Activated CD8-positive, alpha-beta memory T cell treated with anti-CD3 and anti-CD28 coated beads for 48 hours (primary cell): Measurements from ENCODE around the gene TMEM220.
"Not testable (repeated sequence)": the region's sequence is repeated elsewhere in the genome, so short reads cannot be mapped to it uniquely, and the experiment has no call there.

Experiments used
- DNase-seq, 3 experiments: peaks; one replicate each; pipeline ENCODE4 v3.0.0-alpha.2; 2020; ENCODE audit warnings: low read depth in 2 of 3, low spot score in 2 of 3

Gene TMEM220

DNA sequence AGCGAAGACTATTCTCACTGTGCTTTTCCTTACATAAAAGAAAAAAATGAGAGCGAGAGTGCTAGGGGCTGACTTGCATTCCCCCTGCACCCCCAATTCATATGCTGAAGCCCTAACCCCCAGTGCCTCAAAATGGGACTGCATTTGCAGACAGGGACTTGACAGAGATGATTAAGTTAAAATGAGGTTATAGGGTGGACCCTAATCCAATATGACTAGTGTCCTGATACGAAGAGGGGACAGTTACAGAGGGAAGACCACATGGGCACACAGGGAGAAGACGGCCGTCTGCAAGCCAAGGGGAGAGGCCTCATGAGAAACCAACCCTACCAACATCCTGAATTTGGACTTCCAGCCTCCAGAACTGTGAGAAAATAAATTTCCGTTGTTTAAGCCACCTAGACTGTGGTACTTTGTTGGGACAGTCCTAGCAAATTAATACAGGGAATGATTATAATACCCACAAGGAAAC, 1.6 kb upstream of the TMEM220 start:
- no peak for DNase-seq

DNA sequence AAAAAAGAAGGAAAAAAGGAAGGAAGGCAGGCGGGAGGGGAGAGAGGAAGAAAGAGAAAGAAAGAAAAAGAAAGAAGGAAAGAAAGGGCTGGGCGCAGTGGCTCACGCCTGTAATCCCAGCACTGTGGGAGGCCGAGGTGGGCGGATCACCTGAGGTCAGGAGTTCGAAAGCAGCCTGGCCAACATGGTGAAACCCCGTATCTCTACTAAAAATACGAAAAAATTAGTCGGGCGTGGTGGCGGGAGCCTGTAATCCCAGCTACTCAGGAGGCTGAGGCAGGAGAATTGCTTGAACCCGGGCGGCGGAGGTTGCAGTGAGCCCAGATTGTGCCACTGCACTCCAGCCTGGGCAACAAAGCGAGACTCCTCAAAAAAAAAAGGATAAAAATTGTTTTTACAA, 424 bp upstream of the TMEM220 start:
- DNase-seq = not testable (repeated sequence)

DNA sequence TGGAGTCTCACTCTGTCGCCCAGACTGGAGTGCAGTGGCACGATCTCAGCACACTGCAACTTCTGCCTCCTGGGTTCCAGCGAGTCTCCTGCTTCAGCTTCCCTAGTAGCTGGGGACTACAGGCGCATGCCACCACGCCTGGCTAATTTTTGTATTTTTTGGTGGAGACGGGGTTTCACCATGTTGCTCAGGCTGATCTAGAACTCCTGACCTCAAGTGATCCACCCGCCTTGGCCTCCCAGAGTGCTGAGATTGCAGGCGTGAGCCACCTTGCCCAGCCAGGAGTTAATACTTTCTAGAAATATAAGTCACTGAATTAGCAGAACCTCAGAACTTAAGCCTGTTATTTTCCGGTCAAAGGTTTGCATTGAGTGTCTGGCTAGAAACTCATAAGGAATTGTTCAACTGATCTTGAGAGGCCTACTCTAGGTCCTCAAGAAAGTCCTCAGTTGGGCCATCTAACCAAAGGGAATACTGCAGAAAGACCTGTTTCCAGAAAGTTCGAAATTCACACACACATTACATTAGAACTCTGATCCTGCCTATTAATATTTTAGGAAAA, 1.4 kb downstream of the TMEM220 start:
- DNase-seq = no peak

DNA sequence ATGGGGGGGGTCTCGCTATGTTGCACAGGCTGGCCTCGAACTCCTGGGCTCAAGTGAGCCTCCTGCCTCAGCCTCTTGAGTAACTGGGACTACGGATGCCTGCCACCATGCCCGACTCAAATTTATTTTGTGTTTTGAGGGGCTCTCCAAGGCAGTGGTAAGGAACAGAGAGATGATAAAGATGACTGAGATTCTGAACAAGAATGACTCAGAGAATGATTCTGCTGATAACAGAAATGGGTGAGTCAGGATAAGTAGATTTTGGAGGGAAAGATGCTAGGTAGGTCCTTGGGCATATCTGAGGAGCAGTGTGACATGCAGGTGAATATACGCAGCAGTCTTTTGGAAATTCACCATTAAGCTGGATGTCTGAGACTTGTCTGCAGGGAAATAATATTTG, 2.6 kb downstream of the TMEM220 start:
- no peak for DNase-seq

DNA sequence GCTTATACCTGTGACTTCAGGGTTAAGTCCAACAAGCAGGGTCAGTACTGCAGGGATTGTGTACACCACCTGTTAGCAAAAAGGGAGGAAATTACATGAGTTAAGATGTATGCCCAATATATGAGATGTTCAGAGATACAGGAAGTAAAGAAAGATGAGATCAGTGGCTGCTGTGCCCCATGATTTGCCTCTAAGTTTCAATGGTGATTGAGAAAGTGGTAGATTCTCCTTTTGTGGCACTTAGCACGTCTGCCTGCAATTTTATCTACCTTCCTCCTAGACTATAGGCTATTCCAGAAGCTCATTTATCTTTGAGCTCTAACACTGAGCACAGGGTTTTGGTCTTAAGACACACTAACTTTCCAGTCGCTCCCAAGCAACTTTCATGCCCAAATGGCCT, 3.6 kb downstream of the TMEM220 start:
- no peak for DNase-seq

DNA sequence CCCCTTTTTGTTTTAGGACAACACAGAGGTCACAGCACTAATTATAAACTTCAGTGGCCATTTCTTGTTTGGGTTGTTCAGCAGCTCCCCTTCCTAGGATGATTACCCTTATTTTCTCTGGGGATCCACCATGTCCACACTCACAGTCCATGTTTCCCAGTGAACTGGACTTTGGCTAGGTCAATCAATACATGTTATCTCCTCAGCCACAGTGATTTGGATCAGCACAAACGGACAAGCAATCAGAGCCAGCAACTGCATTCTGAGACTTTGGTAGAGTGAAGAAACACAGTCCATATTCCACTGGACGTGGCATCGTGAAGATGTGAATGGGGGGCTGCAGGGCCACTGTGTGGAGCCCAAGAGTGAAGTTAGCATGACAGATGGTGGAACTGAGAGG, 4.6 kb downstream of the TMEM220 start:
- DNase-seq = no peak

DNA sequence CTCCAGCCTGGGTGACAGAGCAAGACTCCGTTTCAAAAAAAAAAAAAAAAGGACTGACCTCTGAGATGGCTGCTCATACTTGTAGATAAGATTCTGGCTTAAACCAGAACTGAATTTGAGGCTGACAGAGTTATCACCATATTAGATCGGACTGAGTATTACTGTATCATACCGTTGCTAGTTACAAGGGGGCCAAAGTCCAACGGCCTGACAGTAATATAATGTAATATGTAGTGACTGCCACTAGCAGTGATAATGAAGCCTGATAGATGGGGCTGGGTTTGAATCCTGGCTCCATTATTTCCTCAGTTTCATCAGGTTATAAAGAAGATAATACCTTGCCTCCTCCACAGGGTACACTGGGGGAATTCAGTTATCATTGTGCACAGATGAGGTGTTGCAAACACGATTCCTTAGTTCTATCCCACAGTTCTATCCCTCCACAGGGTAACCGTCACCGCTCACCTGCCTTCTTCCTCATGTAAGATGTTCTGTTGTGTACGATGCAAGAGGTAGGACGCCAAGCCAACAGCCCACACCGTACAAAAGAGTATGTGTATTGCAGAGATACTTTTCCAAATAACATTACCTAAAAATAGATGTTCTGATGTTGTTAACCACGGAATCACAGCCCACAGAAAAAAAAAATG, 5.2 kb downstream of the TMEM220 start:
- no peak for DNase-seq

DNA sequence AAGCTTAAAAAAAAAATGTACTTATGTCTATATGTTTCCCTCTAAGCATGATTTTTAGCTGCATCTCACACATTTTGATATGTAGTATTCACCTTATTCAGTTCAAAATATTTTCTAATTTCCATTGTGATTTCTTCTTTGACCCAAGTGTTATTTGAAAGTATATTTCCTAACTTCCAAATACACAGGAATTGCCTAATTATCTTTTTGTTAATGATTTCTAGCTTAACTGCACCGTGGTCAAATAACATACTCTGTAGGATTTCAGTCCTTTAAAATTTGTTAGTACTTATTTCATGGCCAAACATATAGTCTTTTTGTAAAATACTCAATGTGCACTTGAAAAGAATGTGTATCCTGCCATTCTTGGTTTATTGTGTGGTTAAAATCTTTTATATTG, 11.3 kb downstream of the TMEM220 start:
- no peak for DNase-seq

DNA sequence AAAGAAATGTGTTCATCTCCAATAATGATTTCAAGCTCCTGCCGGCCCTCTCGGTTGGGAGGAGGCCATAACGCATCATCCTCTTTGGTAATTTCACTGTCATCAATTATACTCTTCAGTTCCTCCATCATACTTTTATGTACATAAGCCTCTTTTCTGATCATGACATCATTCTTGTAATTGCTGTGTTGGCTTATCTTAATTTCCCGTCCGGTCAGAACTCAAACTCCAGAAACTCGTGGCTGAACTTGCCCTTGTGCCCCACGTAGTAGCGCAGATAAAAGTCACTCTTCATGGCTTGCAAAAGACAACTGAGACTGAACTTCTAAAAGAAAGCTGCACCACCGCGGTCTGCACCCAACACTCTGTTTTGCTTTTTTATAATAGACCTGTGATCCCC, 13.6 kb downstream of the TMEM220 start:
- DNase-seq = no peak

DNA sequence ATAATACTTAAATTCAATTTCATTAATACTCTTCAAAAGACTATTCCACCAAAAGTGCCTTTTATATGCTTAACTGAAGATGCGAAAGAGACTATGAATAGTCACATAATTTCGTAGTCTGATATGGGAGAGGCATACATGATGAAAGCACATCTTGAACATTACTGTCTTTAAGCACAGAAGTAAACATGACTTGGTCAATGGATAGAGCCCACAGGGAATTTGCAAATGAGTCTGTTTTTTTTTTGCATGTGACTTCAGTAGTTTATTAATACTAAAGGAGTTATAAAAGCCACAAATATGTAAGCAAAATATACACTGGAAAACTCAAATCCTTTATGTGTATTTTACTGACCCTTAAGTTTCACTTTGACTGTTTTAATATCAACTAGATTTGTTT, 16.5 kb downstream of the TMEM220 start:
- DNase-seq = no peak

DNA sequence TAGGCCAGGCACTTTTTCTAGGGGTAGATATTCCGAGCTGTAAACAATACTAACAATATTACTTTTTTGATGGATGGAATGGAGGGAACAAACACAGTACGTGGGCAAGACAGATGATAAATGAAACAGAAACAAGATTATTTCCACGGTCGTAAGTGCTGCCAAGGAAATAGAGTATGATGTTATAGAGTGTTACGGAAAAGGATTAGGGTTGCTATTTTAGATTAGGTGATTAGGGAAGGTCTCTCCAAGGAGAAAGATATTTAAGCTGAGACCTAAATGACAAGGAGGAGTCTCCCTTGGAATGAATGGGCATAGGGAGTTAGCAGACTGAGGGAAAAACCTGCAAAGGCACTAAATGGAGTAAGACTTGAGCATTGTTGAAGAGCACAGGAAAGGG, 24.1 kb downstream of the TMEM220 start:
- DNase-seq = no peak

DNA sequence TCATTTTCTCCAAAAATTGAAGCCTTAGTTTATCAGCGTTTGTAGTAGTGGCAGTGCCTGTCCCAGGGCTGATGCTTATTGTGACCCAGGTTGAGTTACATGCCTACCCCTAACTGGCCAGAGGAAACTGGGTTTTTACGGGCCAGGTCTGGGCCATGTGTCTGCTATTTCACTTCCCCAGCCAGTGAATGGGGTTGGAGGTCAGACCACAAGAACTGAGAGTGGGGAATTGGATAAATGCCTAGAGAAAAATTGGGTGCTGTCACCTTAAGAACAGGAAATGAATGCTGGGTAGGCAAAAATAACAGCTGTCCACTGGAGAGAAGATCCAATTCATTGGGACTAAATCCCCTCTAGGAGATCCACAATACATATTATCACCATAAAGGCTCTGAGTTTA, 27.2 kb downstream of the TMEM220 start:
- DNase-seq = no peak

DNA sequence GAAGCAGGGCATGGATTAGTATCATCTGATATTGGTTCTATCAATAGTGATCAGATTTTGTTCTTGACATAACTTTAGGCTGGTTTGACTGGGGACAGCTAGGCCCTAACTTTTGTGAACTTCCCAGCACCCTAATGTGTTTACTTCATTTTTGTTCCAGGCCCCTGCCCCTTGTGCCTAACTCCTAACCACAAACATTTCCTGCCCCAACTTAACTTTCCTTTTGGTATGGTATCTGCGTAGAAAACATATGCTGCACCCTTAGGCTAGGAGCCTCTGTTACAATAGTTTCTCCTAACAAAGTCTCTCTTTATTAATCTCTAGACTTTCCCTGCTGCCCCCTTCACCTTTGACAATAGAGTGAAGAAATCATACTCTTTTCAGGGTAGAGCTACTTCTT, 30.0 kb downstream of the TMEM220 start:
- no peak for DNase-seq

DNA sequence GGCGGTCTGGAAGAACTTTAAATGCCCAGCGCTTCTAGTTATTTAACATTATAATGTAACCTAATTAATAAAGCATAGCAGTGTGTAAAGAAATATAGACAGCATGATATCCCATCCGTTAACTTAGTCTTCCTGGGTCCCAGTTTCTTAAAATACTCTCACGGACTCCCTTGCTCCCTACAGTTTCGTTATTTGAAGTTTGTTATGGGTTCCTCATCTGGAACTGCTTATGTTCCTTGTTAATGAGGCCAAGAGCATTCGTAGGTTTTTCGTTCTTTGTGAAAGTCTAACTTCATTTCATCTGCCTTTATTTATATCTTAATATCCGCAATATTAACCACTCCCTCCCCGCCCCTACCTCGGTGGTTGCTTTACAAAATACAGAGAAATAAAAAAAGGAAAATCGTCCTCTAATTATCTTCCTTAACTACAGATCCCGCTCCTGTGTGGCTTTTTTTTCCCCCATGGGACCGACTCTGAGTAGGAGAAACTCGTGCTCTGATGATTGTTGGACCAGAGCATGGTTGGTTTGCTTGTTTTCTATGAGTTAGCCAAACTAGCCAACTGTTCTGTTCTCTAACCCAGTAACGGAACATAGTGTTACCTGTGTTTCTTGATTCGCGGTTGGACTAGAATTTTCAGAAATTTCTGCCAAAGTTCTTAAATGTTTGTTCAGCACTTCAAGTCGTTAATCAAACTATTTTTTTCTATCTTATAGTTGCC, 31.6 kb downstream of the TMEM220 start:
- DNase-seq = no peak

DNA sequence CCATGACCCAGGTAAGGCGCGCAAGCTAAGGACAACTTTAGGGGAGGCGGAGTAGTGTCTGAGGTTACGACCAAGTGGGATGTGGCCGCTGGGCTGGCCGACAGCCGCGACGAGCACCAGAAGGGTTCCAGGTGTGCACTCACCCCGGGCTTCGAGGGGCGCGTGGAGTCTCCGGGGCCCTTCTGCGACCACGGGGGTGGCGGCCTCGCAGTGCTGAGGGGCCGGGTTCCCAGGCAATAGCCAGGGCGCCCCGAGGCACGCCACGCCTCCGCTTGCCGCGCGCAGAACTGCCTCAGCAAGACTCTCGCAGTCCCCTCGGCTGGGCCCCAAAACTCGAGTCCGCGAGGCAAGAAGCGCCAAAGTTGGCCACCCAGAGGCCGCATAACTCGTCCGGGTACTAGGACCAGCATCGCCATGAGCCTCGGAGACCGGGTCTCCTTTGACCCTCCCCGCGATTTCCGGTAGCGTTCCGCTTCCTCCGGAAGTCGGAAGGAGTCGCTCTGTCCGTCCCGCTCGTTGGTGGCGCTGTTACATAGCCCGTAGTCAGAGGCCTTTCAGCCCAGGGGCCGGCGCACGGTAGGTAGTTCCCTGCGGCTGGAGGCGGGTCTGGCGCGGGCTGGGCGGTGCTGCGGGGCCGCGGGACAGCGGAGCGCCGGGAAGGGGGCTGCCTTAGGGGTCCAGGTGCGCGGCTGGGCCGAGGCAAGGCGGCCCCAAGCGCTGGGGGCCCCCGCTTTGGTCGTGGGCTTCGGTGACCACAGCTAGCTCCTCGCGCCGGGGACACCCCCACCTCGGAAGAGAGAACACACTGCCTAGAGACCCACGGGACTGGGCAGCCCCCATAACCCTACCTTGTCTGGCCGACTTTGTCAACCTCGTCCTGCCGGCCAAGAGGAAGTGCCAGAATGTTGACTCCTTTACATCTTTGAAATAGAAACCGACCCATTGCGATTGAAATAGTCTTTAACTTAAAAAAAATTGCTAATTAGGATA, 32.4 kb downstream of the TMEM220 start, which contains the start of the genes ADPRM and SCO1:
Gene ADPRM, plus strand, starts transcription at position 503 of the 990 bp plus-strand sequence. CDS start 7,333 bp downstream, outside the sequence.
Gene SCO1, minus strand, starts transcription at position 442 of the 990 bp plus-strand sequence. Its CDS starts 26 bp downstream, at position 416.
- peak; percentile 77 to 81 (median 81) for DNase-seq

DNA sequence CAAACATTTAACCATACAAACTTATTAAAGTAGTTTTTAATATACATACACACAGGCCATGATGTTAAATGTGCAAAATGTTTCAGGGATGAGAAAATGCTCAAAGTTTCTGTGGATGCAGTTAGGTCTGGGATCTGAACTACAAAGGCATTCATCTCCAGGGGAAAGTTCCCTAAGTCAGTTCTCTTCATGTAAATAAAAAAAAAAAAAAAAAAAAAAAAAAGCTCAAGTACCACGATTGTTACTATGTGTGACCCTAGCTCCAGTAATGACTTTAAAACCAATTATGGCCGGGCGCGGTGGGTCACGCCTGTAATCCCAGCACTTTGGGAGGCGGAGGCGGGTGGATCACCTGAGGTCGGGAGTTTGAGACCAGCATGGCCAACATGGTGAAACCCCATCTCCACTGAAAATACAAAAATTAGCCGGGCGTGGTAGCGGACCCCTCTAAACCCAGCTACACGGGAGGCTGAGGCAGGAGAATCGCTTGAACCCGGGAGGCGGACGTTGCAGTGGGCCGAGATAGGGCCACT, 33.9 kb downstream of the TMEM220 start:
- not testable (repeated sequence) for DNase-seq

DNA sequence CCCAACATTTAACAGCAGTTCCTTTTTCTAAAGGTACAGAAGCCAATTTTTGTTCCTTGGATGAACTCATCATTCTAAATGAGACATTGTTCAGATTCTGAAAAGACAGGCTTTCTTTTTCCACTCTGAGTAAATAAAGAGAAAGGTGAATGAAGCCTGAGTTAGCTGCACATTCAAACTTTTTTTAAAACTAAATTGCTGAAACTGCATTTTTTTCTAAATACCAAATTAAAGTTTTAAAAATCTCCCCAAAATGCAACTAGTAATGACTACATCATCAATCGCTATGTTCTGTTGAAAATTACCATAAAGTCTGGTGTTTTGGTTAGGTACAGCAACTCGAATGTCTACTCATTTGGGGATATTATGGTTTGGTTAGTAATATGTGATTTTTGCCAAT, 42.3 kb downstream of the TMEM220 start:
- no peak for DNase-seq

DNA sequence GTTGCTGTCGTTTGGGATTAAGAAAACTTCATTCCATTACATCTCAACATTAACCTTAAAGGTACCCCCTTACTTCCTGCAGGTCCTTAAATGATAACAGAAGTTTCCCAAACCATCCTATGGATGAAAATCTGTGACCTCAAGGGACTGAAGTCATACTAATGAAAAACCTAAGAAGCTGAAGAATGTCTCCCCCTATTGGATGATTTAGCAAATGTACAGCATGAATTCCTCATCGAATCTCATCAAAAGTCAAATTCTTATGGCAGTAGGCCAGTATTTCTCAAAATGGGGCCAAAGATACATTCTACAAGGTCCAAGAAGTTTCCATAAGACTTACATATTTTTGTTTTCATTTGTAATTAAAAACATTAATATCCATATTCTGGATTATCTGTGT, 46.0 kb downstream of the TMEM220 start:
- no peak for DNase-seq

DNA sequence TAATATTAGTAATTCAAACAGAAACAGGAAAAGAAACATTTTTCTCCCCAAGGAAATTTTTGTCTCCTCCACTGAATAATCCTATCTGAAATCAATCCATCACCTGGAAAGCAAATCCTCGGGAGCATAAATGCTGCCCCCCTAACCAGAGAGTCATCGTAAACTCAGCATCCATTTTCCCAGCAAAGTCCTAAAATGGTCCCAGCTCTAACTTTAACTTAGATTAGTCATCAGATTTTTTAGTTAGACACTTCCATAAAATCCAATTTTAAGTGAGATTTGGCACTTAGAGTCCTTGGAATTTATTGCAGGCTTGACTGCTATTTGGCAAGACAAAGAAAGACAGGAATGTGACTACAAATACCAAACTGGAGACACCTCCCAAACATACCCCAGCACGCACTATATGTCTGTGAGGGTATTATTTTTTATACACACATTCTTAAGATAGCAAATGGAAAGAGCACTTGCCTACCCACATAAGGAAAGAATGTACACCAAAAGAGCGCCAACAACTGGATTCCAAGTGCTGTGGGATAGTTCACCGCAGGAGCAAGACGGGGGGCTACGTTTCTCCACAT, 47.9 kb downstream of the TMEM220 start:
- DNase-seq = no peak

DNA sequence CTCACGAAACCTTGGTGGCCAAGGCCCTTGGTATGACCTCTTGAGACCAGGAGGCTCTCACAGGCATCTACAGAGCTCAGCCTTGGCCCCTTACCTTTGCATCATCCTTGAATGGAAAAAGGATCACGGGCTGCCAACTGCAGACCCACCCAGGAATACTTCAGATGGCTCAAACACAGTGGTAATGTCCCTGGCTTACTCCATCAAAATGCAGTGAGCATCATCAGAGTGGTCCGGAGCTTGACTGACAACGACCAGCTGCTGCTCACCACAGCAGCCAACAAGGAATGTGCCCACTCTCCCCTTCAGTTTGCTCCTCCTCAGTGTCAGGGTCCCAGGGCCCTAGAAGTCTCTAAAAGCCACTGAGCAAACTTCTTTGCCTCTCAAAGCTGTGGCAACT, 55.1 kb downstream of the TMEM220 start:
- DNase-seq = no peak
